Thyroid gland (tissue), 4 donors: Measurements from ENCODE around the gene TRABD2B. TPM values are rescaled to one million over a fixed set of nuclear protein-coding genes. Genes with fewer than 3 reads are reported as not detected.

Experiments used
- DNase-seq, 2 donors: peaks; one replicate each; pipeline ENCODE4 v3.0.0-alpha.2; 2019
- H3K27ac ChIP-seq, 3 donors: fragments of 200-600 bp; sonication (generic); 1 replicate in 2 of 3; 2 replicates in 1 of 3; pipeline ENCODE4 v1.5.1; 2016 to 2019; ENCODE audit warnings: mild to moderate bottlenecking in 1 of 3, moderate library complexity in 1 of 3
- H3K27me3 ChIP-seq: fragments of 200-600 bp; sonication (generic); one replicate; pipeline ENCODE4 v1.5.1; 2019
- H3K36me3 ChIP-seq, 2 donors: fragments of 200-600 bp; sonication (generic); one replicate each; pipeline ENCODE4 v1.5.1; 2016 to 2019
- H3K4me1 ChIP-seq, 2 donors: fragments of 200-600 bp; sonication (generic); one replicate each; pipeline ENCODE4 v1.5.1; 2017 to 2019
- H3K4me3 ChIP-seq, 3 donors: fragments of 200-600 bp; sonication (generic); replicated peaks in 1 of 3; 1 replicate in 2 of 3; 2 replicates in 1 of 3; pipeline ENCODE4 v1.5.1; 2016; ENCODE audit warnings: mild to moderate bottlenecking in 1 of 3
- H3K9me3 ChIP-seq: fragments of 200-600 bp; sonication (generic); one replicate; pipeline ENCODE4 v1.5.1; 2017
- POLR2A ChIP-seq, 2 donors: fragments of 450-650 bp; IDR thresholded peaks; one replicate each; pipeline ENCODE4 v1.6.1; 2017; ENCODE audit warnings: antibody characterized with exemption in 2 of 2, mild to moderate bottlenecking in 2 of 2, moderate library complexity in 1 of 2
- WGBS, 2 donors: methylation state at CpG; one replicate each; pipeline ENCODE4 v1.1.5; 2017; 5-methylcytosine and 5-hydroxymethylcytosine counted together
- intact Hi-C: fragments of 100-400 bp; cut with DNase I; formaldehyde crosslinking; loops from one replicate; pipeline ENCODE4 v1.15.1; 2023
- total RNA-seq, 4 donors: library from RNA; depleted of rRNA; stranded (reverse); fragments of >200 nt; gene quantifications; one replicate each; pipeline ENCODE4 v1.2.3, GENCODE V29; 2016
- TF ChIP-seq, protein P1 (sequence below), 6 experiments: fragments of 200-600 bp in 3 of 6; fragments of 450-650 bp in 3 of 6; sonication (generic) in 3 of 6; IDR thresholded peaks; one replicate each; pipeline ENCODE4 v1.5.1; 2016 to 2019; ENCODE audit warnings: antibody characterized with exemption in 6 of 6, mild to moderate bottlenecking in 2 of 6, inconsistent platforms in 1 of 6, moderate library complexity in 1 of 6

The TRABD2B gene
- total RNA-seq, 4 donors from 2014 or later, result 0.34 to 1.1 (median 0.63) TPM

- no peak overlapping the region for H3K27ac ChIP-seq
- H3K27me3 ChIP-seq, result no peaks in the 10 kb centered on the region
- intact Hi-C loops, result no loop called here
- 67 to 71% methylated on average over 4 of the region's 4 CpGs for WGBS, 2 donors
- H3K4me3 ChIP-seq, result no peak overlapping the region
- peaks cover 0 to 13% of the 10 kb centered on the region in 2 donors for H3K4me1 ChIP-seq
- H3K9me3 ChIP-seq, result no peaks in the 10 kb centered on the region
- no peaks in the 10 kb centered on the region for H3K36me3 ChIP-seq
- TF ChIP-seq POLR2A (IDR thresholded peaks at IDR 0.05), result no peak
- TF ChIP-seq, protein P1, sequence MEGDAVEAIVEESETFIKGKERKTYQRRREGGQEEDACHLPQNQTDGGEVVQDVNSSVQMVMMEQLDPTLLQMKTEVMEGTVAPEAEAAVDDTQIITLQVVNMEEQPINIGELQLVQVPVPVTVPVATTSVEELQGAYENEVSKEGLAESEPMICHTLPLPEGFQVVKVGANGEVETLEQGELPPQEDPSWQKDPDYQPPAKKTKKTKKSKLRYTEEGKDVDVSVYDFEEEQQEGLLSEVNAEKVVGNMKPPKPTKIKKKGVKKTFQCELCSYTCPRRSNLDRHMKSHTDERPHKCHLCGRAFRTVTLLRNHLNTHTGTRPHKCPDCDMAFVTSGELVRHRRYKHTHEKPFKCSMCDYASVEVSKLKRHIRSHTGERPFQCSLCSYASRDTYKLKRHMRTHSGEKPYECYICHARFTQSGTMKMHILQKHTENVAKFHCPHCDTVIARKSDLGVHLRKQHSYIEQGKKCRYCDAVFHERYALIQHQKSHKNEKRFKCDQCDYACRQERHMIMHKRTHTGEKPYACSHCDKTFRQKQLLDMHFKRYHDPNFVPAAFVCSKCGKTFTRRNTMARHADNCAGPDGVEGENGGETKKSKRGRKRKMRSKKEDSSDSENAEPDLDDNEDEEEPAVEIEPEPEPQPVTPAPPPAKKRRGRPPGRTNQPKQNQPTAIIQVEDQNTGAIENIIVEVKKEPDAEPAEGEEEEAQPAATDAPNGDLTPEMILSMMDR (IDR thresholded peaks at IDR 0.05), result no peak
- DNase-seq, result no peak
These were observed 6.9 kb downstream of the TRABD2B start for GRCh38 chr1:47990286-47990685.

GRCh38 chr1:47987601-47988000, 9.6 kb downstream of the TRABD2B start:
- no peak overlapping the region for H3K27ac ChIP-seq
- no peaks in the 10 kb centered on the region for H3K9me3 ChIP-seq
- DNase-seq, result no peak
- intact Hi-C loops, result no loop called here
- no peak for TF ChIP-seq POLR2A (IDR thresholded peaks at IDR 0.05)
- TF ChIP-seq, protein P1 (IDR thresholded peaks at IDR 0.05), result no peak
- no peak overlapping the region for H3K4me3 ChIP-seq
- 91% methylated on average over 11 of the region's 11 CpGs for WGBS, 2 donors
- no peaks in the 10 kb centered on the region for H3K36me3 ChIP-seq
- H3K4me1 ChIP-seq, result peaks cover 0 to 13% of the 10 kb centered on the region in 2 donors
- peaks cover 5% of the 10 kb centered on the region for H3K27me3 ChIP-seq

DNA sequence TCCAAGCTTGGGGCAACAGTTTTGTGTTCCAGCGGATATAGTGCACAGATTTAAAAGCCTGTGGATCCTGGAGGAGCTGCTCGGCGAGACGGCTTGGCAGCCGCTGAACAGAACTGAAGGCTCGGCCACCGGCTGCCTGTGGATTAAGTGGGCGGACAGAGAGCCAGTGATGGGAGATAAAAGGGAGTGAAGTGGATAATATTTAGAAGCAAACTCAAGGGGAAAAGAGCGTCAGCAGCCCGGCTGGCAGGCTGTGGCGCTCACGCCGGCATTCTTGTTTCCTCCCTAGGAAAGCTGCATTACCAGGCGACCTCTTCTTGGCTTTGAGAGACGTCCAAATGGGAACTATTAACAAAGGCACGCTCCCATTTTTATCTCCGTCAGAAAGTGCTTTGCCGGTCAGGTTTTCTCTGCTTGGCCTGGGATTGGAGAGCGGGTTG, 10.4 kb downstream of the TRABD2B start:
- peak overlapping the region in 1 of 3 donors; percentile 44 for H3K27ac ChIP-seq
- intact Hi-C loops, result no loop called here
- H3K4me1 ChIP-seq, result peaks cover 0 to 13% of the 10 kb centered on the region in 2 donors
- H3K27me3 ChIP-seq, result peaks cover 5% of the 10 kb centered on the region
- no peak overlapping the region for H3K4me3 ChIP-seq
- peak; percentile 9 to 30 for DNase-seq
- WGBS, 2 donors, result 21 to 22% methylated on average over 19 of the region's 19 CpGs
- H3K9me3 ChIP-seq, result no peaks in the 10 kb centered on the region
- H3K36me3 ChIP-seq, result no peaks in the 10 kb centered on the region
- no peak for TF ChIP-seq POLR2A (IDR thresholded peaks at IDR 0.05)
- TF ChIP-seq, protein P1 (IDR thresholded peaks at IDR 0.05), result no peak

GRCh38 chr1:47985018-47985417, 12.2 kb downstream of the TRABD2B start:
- 61 to 77% methylated on average over 4 of the region's 4 CpGs for WGBS, 2 donors

GRCh38 chr1:47984175-47984789, 12.9 kb downstream of the TRABD2B start:
- intact Hi-C loops, result no loop called here

More at GRCh38 chr1:47985018-47985417, 12.2 kb downstream of the TRABD2B start:
- Histone ChIP-seq H3K4me3 (no peak overlapping the region), H3K4me1 (peaks cover 0 to 13% of the 10 kb centered on the region in 2 donors), H3K27me3 (peaks cover 5% of the 10 kb centered on the region), H3K9me3 (no peaks in the 10 kb centered on the region), H3K36me3 (no peaks in the 10 kb centered on the region), H3K27ac (no peak overlapping the region)
- DNase-seq, result no peak
- TF ChIP-seq, protein P1 (IDR thresholded peaks at IDR 0.05), result no peak
- intact Hi-C loops, result no loop called here

More at GRCh38 chr1:47984175-47984789, 12.9 kb downstream of the TRABD2B start:
- no peak overlapping the region for H3K4me3 ChIP-seq
- WGBS, 2 donors, result 33 to 41% methylated on average over 12 to 40 of the region's 46 CpGs
- no peaks in the 10 kb centered on the region for H3K9me3 ChIP-seq
- TF ChIP-seq POLR2A (IDR thresholded peaks at IDR 0.05), result no peak
- TF ChIP-seq, protein P1 (IDR thresholded peaks at IDR 0.05), result no peak
- peaks cover 5% of the 10 kb centered on the region for H3K27me3 ChIP-seq
- no peak overlapping the region for H3K27ac ChIP-seq
- peaks cover 0 to 13% of the 10 kb centered on the region in 2 donors for H3K4me1 ChIP-seq
- no peaks in the 10 kb centered on the region for H3K36me3 ChIP-seq
- DNase-seq, result no peak
